CD4-positive, alpha-beta T cell treated with Interleukin-1 beta for 1 hour (primary cell): ENCODE results near the gene MB.
"Not testable (repeated sequence)": the region's sequence is repeated elsewhere in the genome, so short reads cannot be mapped to it uniquely, and the experiment has no call there.

Experiments
- DNase-seq, 2 donors: peaks; one replicate each; pipeline ENCODE4 v3.0.0-alpha.2; 2020 to 2022

Gene MB

DNA sequence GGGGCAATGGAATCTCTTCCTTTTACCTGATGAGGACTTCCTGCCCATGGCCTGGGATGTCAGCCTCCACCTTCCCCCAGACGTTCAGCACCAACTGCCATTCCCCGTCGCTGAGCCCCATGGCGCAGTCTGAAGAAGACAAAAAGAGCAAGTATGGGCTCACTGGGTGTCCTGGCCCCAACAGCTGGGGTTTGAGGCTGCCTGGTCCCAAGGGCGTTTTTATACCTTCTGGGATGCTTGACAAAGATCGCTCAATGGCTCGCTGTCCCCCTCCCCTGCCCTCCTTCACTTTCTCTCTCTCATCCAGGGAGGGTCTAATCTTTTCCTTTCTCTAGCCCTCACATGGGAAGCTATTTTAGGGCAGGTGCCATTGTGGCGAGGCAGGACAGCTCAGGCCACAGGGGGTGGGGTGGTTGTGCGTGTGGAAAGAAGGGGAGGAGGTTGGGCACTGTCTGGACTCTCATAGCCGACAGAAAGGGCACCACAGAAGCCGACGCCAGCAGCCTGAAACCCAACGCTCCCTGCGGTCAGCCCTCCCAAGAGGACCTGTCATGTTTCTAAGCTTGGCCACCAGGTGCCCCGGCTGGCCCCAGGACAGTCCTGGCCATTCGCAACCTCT is at the start of gene MB:
TSS of gene MB (minus strand) at position 193 of the 619 bp plus-strand sequence. CDS start at position 121, 72 bp downstream.
- no peak for DNase-seq

DNA sequence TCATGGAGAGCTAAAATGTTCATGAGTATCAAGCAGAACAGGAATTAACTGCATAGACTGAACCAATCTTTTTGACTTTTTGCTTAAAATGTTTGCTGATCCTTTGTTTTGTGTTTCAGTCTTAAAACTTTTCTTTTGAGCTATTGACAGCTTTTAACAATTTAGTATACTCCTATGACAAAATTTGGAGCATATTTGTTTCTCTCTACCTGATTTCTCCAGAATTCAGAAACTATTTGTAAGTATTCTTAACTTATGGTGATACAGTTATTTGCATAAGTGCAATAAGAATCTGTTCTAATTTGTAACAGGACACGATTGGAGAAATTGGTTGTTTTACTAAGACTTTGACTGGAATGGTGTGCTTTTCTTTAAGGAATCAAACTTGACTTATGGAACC is 49.6 kb upstream of the MB start:
- DNase-seq = not testable (repeated sequence)

DNA sequence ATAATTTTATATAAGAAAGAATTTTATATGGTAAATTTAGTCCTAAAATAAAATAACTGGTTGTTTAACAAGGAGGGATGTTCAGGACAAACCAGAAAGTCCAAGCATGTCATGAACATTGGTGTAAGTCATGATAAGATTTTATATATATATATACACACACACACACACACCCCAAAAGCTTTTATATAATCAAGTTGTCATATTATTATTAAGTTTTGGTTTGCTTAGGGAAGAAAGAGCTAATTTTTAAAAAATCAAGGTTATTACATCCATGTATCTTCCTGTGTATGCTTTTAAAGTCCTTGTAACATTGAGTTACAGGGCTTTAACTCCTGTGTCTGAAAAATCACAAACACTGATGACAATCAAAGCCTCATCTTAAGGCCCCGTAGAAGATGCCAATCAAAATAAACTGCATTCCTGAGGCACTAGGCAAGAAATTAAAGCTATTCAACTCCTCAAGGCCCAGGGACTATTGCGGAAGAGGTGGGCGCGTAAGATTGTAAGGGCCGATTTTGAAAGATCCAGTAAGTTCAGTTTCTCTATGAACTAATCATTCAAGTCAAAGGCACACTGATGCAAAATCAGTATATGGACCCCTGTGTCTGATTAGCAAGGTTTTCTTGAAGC is 47.9 kb upstream of the MB start:
- DNase-seq = no peak

DNA sequence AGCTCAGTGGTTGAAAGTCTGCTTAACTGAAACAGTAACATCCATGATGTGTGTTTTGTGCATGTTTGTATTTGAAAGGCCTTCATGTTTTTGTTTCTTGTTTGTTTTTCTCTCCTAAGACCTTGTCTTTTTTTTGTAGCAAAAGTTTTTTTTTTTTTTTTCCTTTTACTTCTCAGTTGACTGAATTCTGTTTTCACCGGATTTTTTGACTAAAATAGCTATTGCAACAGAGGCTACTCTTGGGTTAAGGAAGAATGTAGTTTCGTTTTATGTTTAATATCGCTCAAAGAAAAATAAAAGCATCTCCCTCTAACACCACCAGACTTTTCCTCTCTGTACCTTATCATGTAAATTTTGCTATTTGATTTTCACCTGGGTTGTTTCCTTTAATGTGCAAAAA is 46.2 kb upstream of the MB start:
- no peak for DNase-seq

DNA sequence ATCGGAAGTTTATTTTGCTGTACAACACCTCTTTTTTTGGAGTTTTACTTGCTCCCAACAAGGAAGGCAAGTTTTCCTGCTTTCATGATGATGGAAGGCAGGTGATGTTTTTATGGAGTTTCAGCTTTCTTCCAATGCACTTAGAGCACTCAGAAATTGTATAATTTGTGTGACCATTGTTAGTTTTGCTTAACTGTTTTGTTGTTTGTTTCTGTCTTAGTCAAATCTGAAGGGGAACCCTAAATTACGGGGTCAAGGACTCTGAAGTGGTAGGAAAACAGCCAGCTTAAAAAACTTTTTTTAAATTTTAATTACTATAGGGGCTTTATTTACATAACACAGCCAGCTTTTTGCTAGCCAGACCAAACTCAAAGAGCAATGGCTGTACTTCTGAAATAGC is 45.8 kb upstream of the MB start:
- DNase-seq = no peak

DNA sequence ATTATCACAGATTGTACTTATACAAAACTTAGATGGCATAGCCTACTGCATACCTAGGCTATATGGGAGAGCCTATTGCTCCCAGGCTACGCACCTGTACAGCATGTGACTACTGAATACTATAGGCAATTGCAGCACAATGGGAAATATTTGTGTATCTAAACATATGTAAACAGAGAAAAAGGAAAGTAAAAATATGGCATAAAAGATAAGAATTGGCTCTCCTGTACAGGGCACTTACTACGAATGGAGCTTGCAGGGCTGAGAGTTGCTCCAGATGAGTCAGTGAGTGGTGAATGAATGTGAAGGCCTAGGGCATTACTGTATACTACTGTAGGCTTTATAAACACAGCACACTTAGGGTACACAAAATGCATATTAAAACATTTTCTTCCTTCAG is 44.3 kb upstream of the MB start:
- DNase-seq = no peak

DNA sequence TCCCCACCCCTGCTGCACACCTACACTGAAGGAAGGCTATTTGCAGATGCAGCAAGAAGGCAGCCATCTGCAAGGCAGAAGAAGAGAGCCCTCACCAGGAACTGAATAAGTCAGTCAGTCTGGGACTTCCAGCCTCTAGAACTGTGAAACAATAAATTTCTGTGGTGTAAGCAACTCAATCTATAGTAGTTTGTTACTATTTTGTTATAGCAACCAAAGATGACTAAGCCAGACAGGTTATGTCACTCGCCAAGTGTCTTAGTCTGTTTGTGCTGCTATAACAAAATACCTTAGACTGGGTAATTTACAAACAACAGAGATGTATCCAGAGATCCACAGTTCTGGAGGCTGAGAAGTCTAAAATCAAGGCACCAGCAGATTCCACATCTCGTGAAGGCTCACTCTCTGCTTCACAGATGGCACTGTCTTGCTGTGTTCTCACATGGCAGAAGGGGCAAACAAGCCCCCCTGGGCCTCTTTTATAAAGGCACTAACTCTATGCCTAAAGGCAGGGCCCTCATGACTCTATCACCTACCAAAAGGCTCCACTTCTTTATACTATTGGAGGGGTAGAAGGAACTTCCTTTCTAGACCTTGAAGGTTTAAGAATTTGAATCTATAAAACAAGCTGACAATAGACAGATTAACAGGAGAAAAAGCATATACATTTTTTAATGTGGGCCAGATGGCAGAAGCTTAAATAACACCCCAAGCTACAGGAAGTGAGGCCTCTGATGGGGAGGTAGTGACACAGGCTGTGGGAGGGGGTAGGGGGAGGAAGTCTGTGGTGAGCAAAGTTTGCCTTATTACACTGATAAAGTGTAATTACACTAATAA is 43.4 kb upstream of the MB start:
- peak; percentile 80 to 82 for DNase-seq

DNA sequence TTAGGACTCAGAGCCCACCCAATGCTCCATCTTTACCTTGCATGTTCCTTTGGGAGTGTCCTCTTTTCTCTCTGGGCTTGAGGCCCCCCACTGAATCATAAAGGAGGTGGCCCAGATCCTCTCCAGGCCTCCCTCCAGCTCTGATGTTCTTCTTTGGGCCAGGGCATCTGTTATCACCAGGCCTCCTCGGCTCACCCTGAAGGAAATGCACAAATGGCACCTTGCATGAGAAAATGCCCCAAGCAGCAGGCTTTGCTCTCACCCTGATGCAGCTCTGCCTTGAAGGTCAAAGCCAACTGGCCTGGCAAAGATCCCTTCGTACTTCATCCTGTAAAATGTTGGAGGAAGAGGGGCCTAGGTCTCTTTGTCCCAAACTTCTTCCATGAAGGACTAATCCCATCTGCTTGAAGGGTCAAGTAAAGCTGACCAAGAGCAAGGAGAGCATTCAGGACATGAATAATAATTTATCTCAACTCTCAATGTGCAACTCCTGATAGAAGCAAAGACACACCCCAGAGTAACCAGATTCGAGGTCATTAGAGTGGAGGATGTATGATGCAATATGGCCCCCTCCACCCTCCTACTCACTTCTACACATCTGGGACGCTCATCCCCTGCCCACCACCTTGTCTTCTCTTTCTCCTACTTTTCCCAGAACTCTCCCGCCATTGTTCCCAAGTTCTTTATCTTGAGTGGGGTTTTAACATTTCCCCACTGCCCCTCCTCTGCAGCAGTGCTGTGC is 40.6 kb upstream of the MB start:
- DNase-seq = no peak

DNA sequence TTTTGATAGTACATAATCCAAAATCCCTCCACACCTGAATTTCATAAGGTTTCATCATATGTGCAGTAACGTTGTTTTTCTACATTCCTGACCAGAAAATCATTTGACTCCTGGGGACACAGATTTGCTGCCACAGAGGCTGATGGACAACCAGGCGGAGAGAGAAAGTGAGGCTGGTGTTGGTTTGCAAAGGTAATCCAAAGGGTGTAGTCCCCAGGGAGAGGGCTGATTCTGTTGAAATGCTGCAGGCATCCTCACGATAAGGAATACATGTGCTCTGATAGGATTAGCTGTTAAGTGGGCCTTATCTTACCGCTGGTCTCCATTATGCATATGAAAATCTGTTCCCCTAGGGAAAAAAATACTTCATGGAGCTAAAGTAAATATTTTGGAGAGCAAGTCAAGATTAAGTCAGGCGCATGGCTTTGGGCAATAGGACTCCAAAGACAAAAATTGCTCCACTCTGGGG is 39.2 kb upstream of the MB start:
- DNase-seq = no peak

DNA sequence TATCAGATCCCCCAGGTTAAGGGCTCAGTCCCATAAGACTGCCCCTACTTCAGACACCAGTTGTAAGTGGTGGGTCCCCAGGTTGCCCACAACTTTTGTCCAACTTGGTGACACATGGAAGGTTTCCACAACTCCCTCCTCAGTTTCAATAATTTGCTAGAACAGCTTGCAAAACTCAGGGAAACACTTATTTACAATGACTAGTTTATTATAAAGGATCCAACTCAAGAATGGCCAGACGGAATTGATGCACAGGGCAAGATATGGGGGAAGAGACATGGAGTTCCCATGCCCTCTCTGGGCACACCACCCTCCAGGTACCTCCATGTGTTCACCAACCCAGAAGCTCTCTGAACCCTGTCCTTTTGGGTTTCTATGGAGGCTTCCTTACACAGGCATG is 36.7 kb upstream of the MB start:
- no peak for DNase-seq

DNA sequence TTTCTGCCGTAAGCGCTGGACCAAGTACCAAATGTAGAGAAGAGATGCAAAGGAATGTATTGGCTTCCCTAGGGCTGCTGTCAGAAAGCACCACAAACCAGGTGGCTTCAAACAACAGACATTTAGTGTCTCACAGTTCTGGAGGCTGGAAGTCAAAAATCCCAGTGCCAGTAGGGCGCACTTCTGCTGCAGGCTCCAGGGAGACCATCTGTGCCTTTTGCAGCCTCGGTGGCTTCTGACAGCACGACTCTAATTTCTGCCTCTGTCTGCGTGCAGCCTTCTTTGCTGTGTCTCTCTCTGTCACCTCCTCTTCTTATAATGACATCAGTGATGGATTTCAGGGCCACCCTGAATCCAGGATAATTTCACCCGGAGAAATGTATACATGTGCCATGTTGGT is 34.0 kb upstream of the MB start:
- DNase-seq = no peak

DNA sequence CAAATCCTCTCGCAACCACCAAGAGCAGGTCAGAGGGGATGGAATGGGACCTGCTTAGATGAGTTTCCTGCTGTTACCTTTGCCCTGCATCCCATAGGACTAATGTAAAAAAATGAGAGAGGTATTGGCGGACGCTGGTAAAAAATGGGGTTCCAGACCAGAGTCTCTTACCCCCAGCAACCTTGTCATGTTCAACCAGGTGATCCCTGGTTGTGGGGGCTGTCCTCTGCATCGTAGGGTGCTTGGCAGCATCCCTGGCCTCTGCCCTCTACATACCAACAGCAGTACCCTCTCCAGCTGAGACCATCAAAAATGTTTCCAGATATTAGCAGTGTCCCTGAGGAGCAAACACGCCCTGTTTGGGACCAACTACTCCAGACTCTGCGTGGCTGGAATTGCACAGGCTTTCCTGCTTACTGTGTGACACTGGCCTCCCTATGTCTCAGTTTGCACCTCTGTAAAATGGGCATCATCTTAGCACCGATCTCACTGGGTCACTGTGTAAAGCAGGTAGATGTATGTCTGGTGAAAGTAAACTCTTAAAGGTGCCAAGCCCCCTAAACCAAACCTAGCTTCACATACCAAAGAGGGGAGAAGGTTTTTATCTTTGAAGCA is 32.6 kb upstream of the MB start:
- no peak for DNase-seq

DNA sequence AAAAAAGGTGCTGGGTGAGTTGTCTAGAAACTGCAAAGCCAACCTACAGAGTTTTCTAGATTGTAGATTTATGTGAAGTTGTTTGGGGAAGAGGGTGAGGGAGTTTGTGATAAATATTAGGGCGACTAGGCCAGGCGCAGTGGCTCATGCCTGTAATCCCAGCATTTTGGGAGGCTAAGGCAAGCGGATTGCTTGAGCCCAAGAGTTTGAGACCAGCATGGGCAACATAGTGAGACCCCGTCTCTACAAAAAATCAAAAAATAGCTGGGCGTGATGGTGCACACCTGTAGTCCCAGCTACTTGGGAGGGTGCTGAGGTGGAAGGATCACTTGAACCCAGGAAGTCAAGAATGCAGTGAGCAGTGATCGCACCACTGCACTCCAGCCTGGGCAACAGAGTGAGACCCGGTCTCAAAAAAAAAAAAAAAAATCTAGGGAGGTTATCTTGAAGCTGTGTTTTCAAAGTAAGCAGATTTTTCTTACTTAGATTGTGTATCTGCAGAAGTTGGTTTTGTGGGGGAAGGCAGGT is 32.0 kb upstream of the MB start:
- DNase-seq = no peak

DNA sequence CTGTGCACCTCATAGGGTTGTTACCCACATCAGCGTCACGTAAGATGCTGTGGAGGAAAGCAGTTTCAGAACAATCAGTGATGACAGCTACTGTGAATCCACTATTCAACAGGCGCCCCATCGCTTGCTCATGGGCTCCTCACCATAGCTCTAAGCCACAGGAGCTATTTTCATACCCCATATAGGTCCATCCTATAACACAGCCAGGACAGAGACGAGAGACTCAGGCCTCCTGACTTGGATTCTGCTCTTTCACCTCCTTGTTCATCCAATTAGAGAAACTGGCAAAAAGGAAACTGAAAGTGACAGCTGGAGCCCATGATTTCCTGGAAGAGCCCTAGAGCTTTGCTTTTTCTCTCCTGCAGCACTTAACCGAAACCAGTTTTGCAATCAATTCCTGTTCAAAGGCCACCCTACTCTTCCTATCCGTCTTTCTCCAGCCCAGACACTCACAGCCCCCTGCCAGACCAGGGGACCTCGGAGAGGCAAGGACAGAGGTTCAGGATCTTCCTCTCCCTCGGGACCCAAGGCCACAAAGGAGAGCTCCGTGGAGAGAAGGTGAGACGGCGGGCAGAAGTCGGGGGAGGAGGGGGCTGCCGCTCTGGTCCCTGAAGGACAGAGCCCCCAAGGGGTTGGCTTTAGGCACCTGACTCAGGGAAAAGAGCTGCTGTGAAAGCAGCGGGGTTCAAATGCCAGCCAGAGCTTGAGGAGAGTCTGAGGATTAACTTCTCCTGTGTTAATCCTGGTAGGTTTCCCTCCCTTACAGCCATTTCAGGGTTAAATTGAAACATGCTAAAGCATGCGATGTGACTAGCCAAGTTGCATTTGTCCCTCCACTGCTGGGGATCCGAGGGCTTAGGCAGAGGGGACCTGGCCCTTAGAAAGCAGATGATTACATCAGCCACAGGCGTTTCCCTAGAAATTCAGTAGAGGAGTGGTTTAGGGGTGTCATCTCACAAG is 31.2 kb upstream of the MB start, which contains the start of gene APOL6:
TSS of gene APOL6 (plus strand) at position 381 of the 960 bp plus-strand sequence. CDS start 7,980 bp downstream, outside the sequence.
- peak; percentile 53 to 79 for DNase-seq

DNA sequence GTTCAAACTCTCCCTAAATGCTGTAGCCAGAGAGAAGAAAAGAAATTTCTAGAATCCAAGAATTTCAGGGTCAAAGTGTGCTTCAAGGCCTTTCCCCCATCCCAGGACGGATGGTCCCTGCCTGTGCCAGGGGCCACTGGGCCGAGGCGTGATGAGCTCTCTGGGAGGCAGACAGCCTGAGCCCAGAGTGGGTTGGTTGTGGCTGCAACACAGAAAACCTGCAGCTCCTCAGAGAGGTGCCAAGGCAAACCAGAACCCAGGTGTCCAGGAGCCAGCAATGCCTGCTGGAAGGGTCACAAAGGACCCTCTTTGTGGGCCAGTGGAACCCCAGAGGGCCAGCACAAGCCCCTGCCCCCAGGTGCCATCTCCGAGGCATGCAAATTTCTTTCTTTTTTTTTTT is 28.5 kb upstream of the MB start:
- no peak for DNase-seq

DNA sequence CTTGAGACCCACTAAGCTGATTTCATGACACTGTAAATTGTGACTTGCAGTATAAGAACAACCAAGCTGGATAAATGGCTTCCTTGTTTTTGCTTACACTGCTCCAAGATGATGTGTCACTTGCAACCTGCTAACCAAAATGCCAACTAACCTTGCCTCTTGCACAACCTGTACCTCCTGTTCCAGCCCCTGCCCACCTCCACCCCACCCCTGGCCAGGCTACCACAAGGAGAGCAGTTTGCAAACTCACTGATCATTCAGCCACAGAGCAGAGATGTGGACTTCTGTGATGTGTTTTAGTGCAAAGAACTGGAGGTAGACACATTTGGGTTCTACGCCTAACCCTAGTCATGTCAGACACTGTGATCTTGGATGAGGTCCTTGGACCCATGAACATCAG is 26.9 kb upstream of the MB start:
- DNase-seq = no peak

DNA sequence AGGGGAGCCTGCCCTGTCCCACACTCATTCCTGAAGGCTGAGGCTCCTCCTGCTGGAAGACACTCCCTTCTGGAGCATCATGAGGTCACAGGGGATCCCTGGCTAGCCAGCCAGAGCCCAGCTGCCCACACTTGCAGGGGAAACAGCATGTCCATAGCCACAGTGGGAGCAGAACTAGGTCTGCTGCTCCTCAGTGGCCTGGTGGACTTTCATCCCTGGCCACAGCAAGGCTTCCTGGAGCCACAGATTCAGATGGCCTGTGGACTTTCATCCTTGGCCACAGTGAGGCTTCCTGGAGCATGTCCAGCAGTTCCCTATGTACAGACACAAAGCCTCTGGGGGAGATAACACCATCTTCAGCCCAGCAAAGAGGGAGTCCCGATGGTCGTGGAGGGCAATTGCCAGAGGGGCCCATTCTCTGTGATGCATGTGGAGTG is 25.2 kb upstream of the MB start:
- DNase-seq = no peak

DNA sequence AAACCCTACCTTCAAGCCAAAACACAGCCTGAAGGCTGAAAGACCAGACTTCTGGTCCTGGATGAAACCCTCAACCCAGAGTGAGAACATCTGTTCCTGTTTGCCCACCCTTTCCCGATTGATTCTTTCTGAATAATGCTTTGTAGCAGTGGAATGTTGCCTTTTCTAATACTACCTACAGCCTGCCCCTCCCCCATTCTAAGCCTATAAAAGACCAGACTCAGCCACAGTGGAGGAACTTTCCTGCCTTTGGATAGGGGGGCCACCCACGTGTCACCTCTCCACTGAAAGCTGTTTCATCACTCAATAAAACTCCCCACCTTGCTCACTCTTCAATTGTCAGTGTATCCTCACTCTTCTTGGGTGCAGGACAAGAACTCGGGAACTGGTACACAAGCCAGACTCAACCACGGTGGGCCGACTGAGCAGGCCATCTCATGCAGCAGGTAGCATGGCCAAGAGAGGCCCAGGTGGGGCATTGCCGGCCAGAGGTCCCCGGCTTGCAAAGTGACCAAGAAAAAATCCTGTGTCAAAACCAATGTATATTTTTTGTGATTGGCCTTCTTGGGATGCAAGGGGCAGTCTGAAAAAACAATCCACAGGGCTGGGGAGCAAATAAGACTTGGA is 24.5 kb upstream of the MB start:
- no peak for DNase-seq

DNA sequence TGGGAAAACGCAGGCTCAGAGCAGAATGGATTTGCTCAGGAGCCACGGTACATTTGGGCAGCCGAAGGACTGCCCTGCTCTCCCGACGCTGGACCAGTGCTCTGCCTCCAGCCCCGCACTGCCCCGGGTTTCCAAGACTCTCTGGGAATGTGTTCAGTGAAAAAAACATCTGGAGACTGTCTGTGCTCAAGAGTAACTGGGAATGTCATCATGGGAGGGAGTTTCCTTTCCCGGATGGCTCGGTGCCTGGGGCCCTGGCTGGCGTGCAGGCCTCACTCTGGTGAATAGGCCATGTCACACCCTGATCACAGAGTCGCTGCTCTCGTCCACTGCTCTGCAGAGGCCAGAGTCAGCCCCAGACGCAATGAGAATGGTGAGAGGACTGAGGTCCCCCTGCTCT is 21.3 kb upstream of the MB start:
- no peak for DNase-seq

DNA sequence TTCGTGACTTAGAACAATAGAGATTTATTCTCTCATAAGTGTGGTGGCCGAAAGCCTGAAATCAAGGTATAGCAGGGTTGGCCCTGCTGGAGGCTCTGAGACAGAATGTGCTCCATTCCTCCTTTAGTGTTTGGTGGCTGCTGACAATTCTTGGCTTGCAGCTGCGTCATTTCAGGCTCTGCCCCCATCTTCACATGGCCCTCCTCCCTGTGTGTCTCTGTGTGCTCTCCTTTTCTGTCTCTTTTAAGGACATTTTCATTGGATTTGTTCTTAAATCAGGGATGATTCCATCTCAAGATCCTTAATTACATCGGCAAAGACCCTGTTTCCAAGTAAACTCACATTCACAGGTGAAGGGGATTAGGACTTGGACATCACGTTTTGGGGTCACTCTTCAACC is 20.9 kb upstream of the MB start:
- no peak for DNase-seq

DNA sequence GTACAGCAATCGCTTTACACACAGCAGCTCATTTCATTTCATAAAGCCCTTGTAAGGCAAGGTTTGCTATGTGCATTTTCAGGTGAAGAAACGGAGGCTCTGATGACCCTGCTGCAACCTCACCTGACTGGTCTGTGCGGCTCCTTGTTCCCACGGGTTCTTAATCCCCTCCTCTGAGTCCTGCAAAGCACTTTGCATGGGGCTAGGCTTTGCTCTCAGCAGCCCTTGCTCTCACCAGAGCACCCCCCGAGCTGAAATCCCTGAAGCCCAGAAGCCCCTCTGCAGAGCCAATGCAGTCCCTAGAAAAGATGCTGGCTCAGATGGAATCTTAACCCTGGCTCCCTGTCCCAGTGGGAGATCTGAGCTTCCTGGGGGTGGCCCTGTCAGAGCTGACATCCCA is 20.1 kb upstream of the MB start:
- DNase-seq = no peak
